IPS-NIHi7 (cell line): ENCODE results near the gene PIK3CG.
A peak's percentile ranks its signal among the peaks of the same experiment; 100 is the strongest.
"Not testable (repeated sequence)": the region's sequence is repeated elsewhere in the genome, so short reads cannot be mapped to it uniquely, and the experiment has no call there.

Experiments
- DNase-seq: peaks from one replicate; pipeline ENCODE4 v3.0.0; 2012; ENCODE audit warnings: mixed read lengths; ENCODE audit errors: extremely low spot score

PIK3CG gene

GRCh38 chr7:106887421-106887820, 22.3 kb downstream of the PIK3CG start:
- DNase-seq: no peak

GRCh38 chr7:106888204-106888603, 23.1 kb downstream of the PIK3CG start:
- DNase-seq: no peak

GRCh38 chr7:106890952-106891351, 25.9 kb downstream of the PIK3CG start:
- no peak for DNase-seq

GRCh38 chr7:106891548-106892410, 26.7 kb downstream of the PIK3CG start:
- DNase-seq: peak; percentile 63

GRCh38 chr7:106893591-106893990, 28.5 kb downstream of the PIK3CG start:
- no peak for DNase-seq

GRCh38 chr7:106895246-106895864, 30.3 kb downstream of the PIK3CG start:
- no peak for DNase-seq

- no peak for DNase-seq
Measured at GRCh38 chr7:106896231-106896630, 31.1 kb downstream of the PIK3CG start.

- DNase-seq: not testable (repeated sequence)
Measured at GRCh38 chr7:106897553-106897952, 32.5 kb downstream of the PIK3CG start.

GRCh38 chr7:106898967-106899366, 33.9 kb downstream of the PIK3CG start:
- DNase-seq: not testable (repeated sequence)

GRCh38 chr7:106901828-106902441, 36.9 kb downstream of the PIK3CG start:
- DNase-seq: no peak

GRCh38 chr7:106905734-106906133, 40.7 kb downstream of the PIK3CG start:
- no peak for DNase-seq

- no peak for DNase-seq
Measured at GRCh38 chr7:106911959-106912358, 46.9 kb downstream of the PIK3CG start.

GRCh38 chr7:106914018-106914607, 49.0 kb downstream of the PIK3CG start:
- DNase-seq: no peak

GRCh38 chr7:106915407-106915806, 50.3 kb downstream of the PIK3CG start:
- no peak for DNase-seq

GRCh38 chr7:106915873-106916272, 50.8 kb downstream of the PIK3CG start:
- DNase-seq: no peak

GRCh38 chr7:106916679-106917078, 51.6 kb downstream of the PIK3CG start:
- DNase-seq: no peak

- no peak for DNase-seq
Measured at GRCh38 chr7:106918991-106919390, 53.9 kb downstream of the PIK3CG start.

GRCh38 chr7:106924468-106924867, 59.4 kb downstream of the PIK3CG start:
- not testable (repeated sequence) for DNase-seq

- no peak for DNase-seq
Measured at GRCh38 chr7:106926892-106927291, 61.8 kb downstream of the PIK3CG start.

- DNase-seq: no peak
Measured at GRCh38 chr7:106927536-106927935, 62.5 kb downstream of the PIK3CG start.

GRCh38 chr7:106929616-106930015, 64.5 kb downstream of the PIK3CG start:
- not testable (repeated sequence) for DNase-seq

GRCh38 chr7:106936236-106936635, 71.2 kb downstream of the PIK3CG start:
- DNase-seq: no peak
